GM12891 (cell line): ENCODE data around the gene TASP1.
A peak's percentile ranks its signal among the peaks of the same experiment; 100 is the strongest.

Experiments
- DNase-seq: peaks from one replicate; pipeline ENCODE4 v3.0.0; 2011; ENCODE audit warnings: low spot score; ENCODE audit not compliant: insufficient read length
- FAIRE-seq: peaks from 2 replicates; lab custom pipeline; 2011; peaks lifted over from hg19 to GRCh38; lab: Jason Lieb, UNC
- PAX5 ChIP-seq: IDR thresholded peaks from 2 replicates; pipeline ENCODE4 v1.6.1; 2011; ENCODE audit warnings: low read length, moderate library complexity, mild to moderate bottlenecking; ENCODE audit not compliant: insufficient read depth, severe bottlenecking
- POLR2A ChIP-seq: IDR thresholded peaks from 2 replicates; pipeline ENCODE4 v1.6.1; 2011; ENCODE audit warnings: low read depth, low read length, control low read depth
- POLR2AphosphoS5 ChIP-seq: IDR thresholded peaks from 2 replicates; pipeline ENCODE4 v1.6.1; 2011; ENCODE audit warnings: low read depth, low read length, control low read depth
- POU2F2 ChIP-seq: IDR thresholded peaks from 2 replicates; pipeline ENCODE4 v1.6.1; 2011; ENCODE audit warnings: low read depth, mild to moderate bottlenecking, control low read depth, low read length, moderate library complexity
- SPI1 ChIP-seq: IDR thresholded peaks from 2 replicates; pipeline ENCODE4 v1.6.1; 2011; ENCODE audit warnings: low read depth, low read length, control low read depth
- TAF1 ChIP-seq: IDR thresholded peaks from 2 replicates; pipeline ENCODE4 v1.6.1; 2011; ENCODE audit warnings: low read depth, low read length, control low read depth

The TASP1 gene

GRCh38 chr20:13412806-13413445 is 225.8 kb downstream of the TASP1 start:
- FAIRE-seq: peak; percentile 35
- DNase-seq: no peak
- TF ChIP-seq POLR2A (no peak), TAF1 (no peak), POU2F2 (no peak), PAX5 (no peak), SPI1 (no peak), POLR2AphosphoS5 (no peak)

GRCh38 chr20:13404293-13404692 is 234.4 kb downstream of the TASP1 start:
- no peak for FAIRE-seq

GRCh38 chr20:13403453-13403852 is 235.3 kb downstream of the TASP1 start:
- TF ChIP-seq POU2F2: no peak
- DNase-seq (no peak), FAIRE-seq (no peak)

More at GRCh38 chr20:13404293-13404692, 234.4 kb downstream of the TASP1 start:
- no peak for TF ChIP-seq SPI1
- TF ChIP-seq PAX5: no peak
- no peak for TF ChIP-seq POLR2A
- no peak for TF ChIP-seq TAF1
- no peak for TF ChIP-seq POU2F2
- TF ChIP-seq POLR2AphosphoS5: no peak
- no peak for DNase-seq

- TF ChIP-seq POLR2AphosphoS5 (no peak), PAX5 (no peak), TAF1 (no peak), SPI1 (no peak), POLR2A (no peak), POU2F2 (no peak)
- DNase-seq (no peak), FAIRE-seq (no peak)
These were observed 235.7 kb downstream of the TASP1 start for GRCh38 chr20:13402986-13403385.

GRCh38 chr20:13402171-13402760 is 236.5 kb downstream of the TASP1 start:
- TF ChIP-seq SPI1 (no peak), POU2F2 (no peak), POLR2A (no peak), PAX5 (no peak), TAF1 (no peak), POLR2AphosphoS5 (no peak)
- DNase-seq: no peak
- FAIRE-seq: no peak

- TF ChIP-seq POLR2A (no peak), PAX5 (no peak), POU2F2 (no peak), SPI1 (no peak), TAF1 (no peak), POLR2AphosphoS5 (no peak)
- FAIRE-seq (no peak), DNase-seq (no peak)
These were observed 237.1 kb downstream of the TASP1 start for GRCh38 chr20:13401596-13401995.

GRCh38 chr20:13400453-13400852 is 238.3 kb downstream of the TASP1 start:
- TF ChIP-seq PAX5 (no peak), POU2F2 (no peak), SPI1 (no peak), POLR2A (no peak), TAF1 (no peak), POLR2AphosphoS5 (no peak)
- no peak for DNase-seq
- FAIRE-seq: no peak

GRCh38 chr20:13397300-13397724 is 241.4 kb downstream of the TASP1 start:
- TF ChIP-seq PAX5 (no peak), TAF1 (no peak), SPI1 (peak; percentile 33), POLR2AphosphoS5 (no peak), POU2F2 (no peak)
- no peak for FAIRE-seq
- DNase-seq: no peak

- no peak for FAIRE-seq
- TF ChIP-seq POLR2AphosphoS5 (no peak), SPI1 (no peak), POU2F2 (no peak), PAX5 (no peak), TAF1 (no peak), POLR2A (no peak)
- no peak for DNase-seq
These were observed 241.9 kb downstream of the TASP1 start for GRCh38 chr20:13396826-13397225.

GRCh38 chr20:13396022-13396421 is 242.7 kb downstream of the TASP1 start:
- no peak for DNase-seq
- TF ChIP-seq POLR2A (no peak), SPI1 (no peak), PAX5 (no peak), TAF1 (no peak), POLR2AphosphoS5 (no peak), POU2F2 (no peak)
- FAIRE-seq: no peak
